Uterus (tissue), 2 donors: ENCODE measurements around the gene ARID3B.

Experiments
- CTCF ChIP-seq, 4 experiments: fragments of 200-600 bp in 2 of 4; fragments of 450-650 bp in 2 of 4; sonication (generic) in 2 of 4; IDR thresholded peaks; one replicate each; pipeline ENCODE4 v1.5.1; 2016 to 2019; ENCODE audit warnings: antibody characterized with exemption in 4 of 4, mild to moderate bottlenecking in 2 of 4, moderate library complexity in 1 of 4
- POLR2A ChIP-seq, 2 donors: fragments of 450-650 bp; IDR thresholded peaks; one replicate each; pipeline ENCODE4 v1.6.1; 2016; ENCODE audit warnings: antibody characterized with exemption in 2 of 2, mild to moderate bottlenecking in 1 of 2, moderate library complexity in 1 of 2

- no peak for TF ChIP-seq POLR2A (IDR thresholded peaks at IDR 0.05)
- TF ChIP-seq CTCF (IDR thresholded peaks at IDR 0.05), result no peak
Measured at GRCh38 chr15:74642348-74642733, 101.3 kb downstream of the ARID3B start.
